Measurements from ENCODE around the gene USO1.
"Not testable (repeated sequence)": the region's sequence is repeated elsewhere in the genome, so short reads cannot be mapped to it uniquely, and the experiment has no call there.

USO1 gene

GRCh38 chr4:75718529-75718928 is 5.8 kb upstream of the USO1 start:
- no peak for TF ChIP-seq EZH2phosphoT487 (IDR thresholded peaks at IDR 0.05; ENCODE audit: low read depth)
- TF ChIP-seq, protein P1, sequence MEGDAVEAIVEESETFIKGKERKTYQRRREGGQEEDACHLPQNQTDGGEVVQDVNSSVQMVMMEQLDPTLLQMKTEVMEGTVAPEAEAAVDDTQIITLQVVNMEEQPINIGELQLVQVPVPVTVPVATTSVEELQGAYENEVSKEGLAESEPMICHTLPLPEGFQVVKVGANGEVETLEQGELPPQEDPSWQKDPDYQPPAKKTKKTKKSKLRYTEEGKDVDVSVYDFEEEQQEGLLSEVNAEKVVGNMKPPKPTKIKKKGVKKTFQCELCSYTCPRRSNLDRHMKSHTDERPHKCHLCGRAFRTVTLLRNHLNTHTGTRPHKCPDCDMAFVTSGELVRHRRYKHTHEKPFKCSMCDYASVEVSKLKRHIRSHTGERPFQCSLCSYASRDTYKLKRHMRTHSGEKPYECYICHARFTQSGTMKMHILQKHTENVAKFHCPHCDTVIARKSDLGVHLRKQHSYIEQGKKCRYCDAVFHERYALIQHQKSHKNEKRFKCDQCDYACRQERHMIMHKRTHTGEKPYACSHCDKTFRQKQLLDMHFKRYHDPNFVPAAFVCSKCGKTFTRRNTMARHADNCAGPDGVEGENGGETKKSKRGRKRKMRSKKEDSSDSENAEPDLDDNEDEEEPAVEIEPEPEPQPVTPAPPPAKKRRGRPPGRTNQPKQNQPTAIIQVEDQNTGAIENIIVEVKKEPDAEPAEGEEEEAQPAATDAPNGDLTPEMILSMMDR (IDR thresholded peaks at IDR 0.05; ENCODE audit: low read depth, low read length), result no peak
- Histone ChIP-seq H3K4me2 (ENCODE audit: low read length) (no peak overlapping the region), H3K79me2 (ENCODE audit: low read length) (peaks cover 10% of the 10 kb centered on the region), H3K27me3 (ENCODE audit: low read depth, low read length) (no peaks in the 10 kb centered on the region), H3K36me3 (replicated peaks; ENCODE audit: low read depth, low read length) (no peaks in the 10 kb centered on the region), H3K9me3 (ENCODE audit: insufficient read depth, low read length) (no peaks in the 10 kb centered on the region), H4K20me1 (ENCODE audit: insufficient read depth, low read length) (no peaks in the 10 kb centered on the region), H3K4me1 (ENCODE audit: low read length) (peaks cover 17% of the 10 kb centered on the region), H3K4me3 (ENCODE audit: low read length) (no peak overlapping the region), H3K27ac (ENCODE audit: low read length) (no peak overlapping the region), H2AFZ (ENCODE audit: low read depth, low read length) (no peak overlapping the region), H3K9ac (ENCODE audit: low read length) (no peak overlapping the region)

DNA sequence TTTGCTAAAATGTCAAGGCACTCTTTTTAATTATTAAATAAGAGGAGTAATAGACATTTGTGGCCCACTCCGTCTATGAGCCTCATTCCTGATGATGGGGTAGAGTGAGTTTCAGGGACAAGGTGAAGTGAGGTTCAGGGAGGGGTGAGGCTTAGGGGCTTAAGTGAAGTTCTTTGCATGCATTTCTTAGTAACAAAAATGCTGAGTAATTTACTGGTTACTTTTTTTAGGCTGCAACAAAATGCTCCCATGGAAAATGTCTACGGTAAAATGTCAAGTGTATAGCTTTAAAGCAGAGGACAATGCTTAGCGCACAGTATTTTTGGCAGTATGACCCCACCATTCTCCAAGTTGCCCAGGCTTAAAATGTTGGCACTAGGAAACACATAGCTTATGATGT is 2.0 kb upstream of the USO1 start:
- H3K79me2 ChIP-seq (ENCODE audit: low read length), result peaks cover 42% of the 10 kb centered on the region
- H3K27me3 ChIP-seq (ENCODE audit: low read depth, low read length), result no peaks in the 10 kb centered on the region
- no peak for TF ChIP-seq EZH2phosphoT487 (IDR thresholded peaks at IDR 0.05; ENCODE audit: low read depth)
- TF ChIP-seq, protein P1 (IDR thresholded peaks at IDR 0.05; ENCODE audit: low read depth, low read length), result no peak
- H3K4me1 ChIP-seq (ENCODE audit: low read length), result peaks cover 27% of the 10 kb centered on the region
- H3K27ac ChIP-seq (ENCODE audit: low read length), result no peak overlapping the region
- H3K9ac ChIP-seq (ENCODE audit: low read length), result no peak overlapping the region
- no peak overlapping the region for H3K4me2 ChIP-seq (ENCODE audit: low read length)
- no peak overlapping the region for H2AFZ ChIP-seq (ENCODE audit: low read depth, low read length)
- H4K20me1 ChIP-seq (ENCODE audit: insufficient read depth, low read length), result peaks cover 7% of the 10 kb centered on the region
- peaks cover 4% of the 10 kb centered on the region for H3K36me3 ChIP-seq (replicated peaks; ENCODE audit: low read depth, low read length)
- no peaks in the 10 kb centered on the region for H3K9me3 ChIP-seq (ENCODE audit: insufficient read depth, low read length)
- no peak overlapping the region for H3K4me3 ChIP-seq (ENCODE audit: low read length)

GRCh38 chr4:75723163-75724065 is 963 bp upstream of the USO1 start:
- H3K27ac ChIP-seq (ENCODE audit: low read length), result peak overlapping the region; percentile 82
- peaks cover 7% of the 10 kb centered on the region for H4K20me1 ChIP-seq (ENCODE audit: insufficient read depth, low read length)
- peak overlapping the region; percentile 83 for H3K9ac ChIP-seq (ENCODE audit: low read length)
- peaks cover 52% of the 10 kb centered on the region for H3K79me2 ChIP-seq (ENCODE audit: low read length)
- peak overlapping the region; percentile 86 for H3K4me3 ChIP-seq (ENCODE audit: low read length)
- peaks cover 4% of the 10 kb centered on the region for H3K36me3 ChIP-seq (replicated peaks; ENCODE audit: low read depth, low read length)
- H3K4me2 ChIP-seq (ENCODE audit: low read length), result peak overlapping the region; percentile 80
- H3K9me3 ChIP-seq (ENCODE audit: insufficient read depth, low read length), result no peaks in the 10 kb centered on the region
- peaks cover 32% of the 10 kb centered on the region for H3K4me1 ChIP-seq (ENCODE audit: low read length)
- peak overlapping the region; percentile 98 for H2AFZ ChIP-seq (ENCODE audit: low read depth, low read length)
- TF ChIP-seq, protein P1 (IDR thresholded peaks at IDR 0.05; ENCODE audit: low read depth, low read length), result no peak
- no peak for TF ChIP-seq EZH2phosphoT487 (IDR thresholded peaks at IDR 0.05; ENCODE audit: low read depth)
- H3K27me3 ChIP-seq (ENCODE audit: low read depth, low read length), result no peaks in the 10 kb centered on the region

- Histone ChIP-seq H3K27me3 (ENCODE audit: low read depth, low read length) (no peaks in the 10 kb centered on the region), H3K4me3 (ENCODE audit: low read length) (peak overlapping the region; percentile 86), H3K9ac (ENCODE audit: low read length) (peak overlapping the region; percentile 87), H2AFZ (ENCODE audit: low read depth, low read length) (peak overlapping the region; percentile 24; the same call in 1 of the 2 replicates), H3K4me1 (ENCODE audit: low read length) (peaks cover 29% of the 10 kb centered on the region), H3K79me2 (ENCODE audit: low read length) (peaks cover 69% of the 10 kb centered on the region), H3K27ac (ENCODE audit: low read length) (peak overlapping the region; percentile 58), H4K20me1 (ENCODE audit: insufficient read depth, low read length) (peaks cover 10% of the 10 kb centered on the region), H3K4me2 (ENCODE audit: low read length) (peak overlapping the region; percentile 68), H3K36me3 (replicated peaks; ENCODE audit: low read depth, low read length) (peaks cover 4% of the 10 kb centered on the region), H3K9me3 (ENCODE audit: insufficient read depth, low read length) (no peaks in the 10 kb centered on the region)
- no peak for TF ChIP-seq EZH2phosphoT487 (IDR thresholded peaks at IDR 0.05; ENCODE audit: low read depth)
- TF ChIP-seq, protein P1 (IDR thresholded peaks at IDR 0.05; ENCODE audit: low read depth, low read length), result no peak
Measured at GRCh38 chr4:75724867-75725724, 719 bp downstream of the USO1 start.

DNA sequence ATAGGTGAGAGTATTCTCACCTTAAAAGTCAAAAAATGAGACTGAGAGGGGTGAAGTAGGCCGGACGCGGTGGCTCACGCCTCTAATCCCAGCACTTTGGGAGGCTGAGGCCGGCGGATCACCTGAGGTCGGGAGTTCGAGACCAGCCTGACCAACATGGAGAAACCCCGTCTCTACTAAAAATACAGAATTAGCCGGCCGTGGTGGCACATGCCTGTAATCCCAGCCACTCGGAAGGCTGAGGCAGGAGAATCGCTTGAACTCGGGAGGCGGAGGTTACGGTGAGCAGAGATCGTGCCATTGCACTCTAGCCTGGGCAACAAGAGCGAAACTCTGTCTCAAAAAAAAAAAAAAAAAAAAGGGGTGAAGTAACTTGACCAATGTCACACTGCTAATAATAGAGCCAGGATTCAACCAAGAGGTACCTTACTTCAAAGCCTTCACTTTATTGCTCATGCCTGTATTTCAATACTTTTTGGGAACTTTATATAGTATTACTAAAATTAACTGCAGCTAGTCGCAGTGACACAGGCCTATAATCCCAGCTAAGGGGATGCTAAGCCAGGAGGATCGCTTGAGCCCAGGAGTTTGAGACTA is 1.7 kb downstream of the USO1 start:
- Histone ChIP-seq H3K4me3 (ENCODE audit: low read length) (peak overlapping the region; percentile 86), H3K4me1 (ENCODE audit: low read length) (peaks cover 29% of the 10 kb centered on the region), H4K20me1 (ENCODE audit: insufficient read depth, low read length) (peaks cover 13% of the 10 kb centered on the region), H3K9ac (ENCODE audit: low read length) (0 out of 2 replicates have a peak overlapping the region, but pooled peaks have one; percentile 87), H3K4me2 (ENCODE audit: low read length) (peak overlapping the region; percentile 68), H3K79me2 (ENCODE audit: low read length) (peaks cover 76% of the 10 kb centered on the region)
- H3K36me3 ChIP-seq (replicated peaks; ENCODE audit: low read depth, low read length); H2AFZ ChIP-seq (ENCODE audit: low read depth, low read length); H3K27me3 ChIP-seq (ENCODE audit: low read depth, low read length); H3K9me3 ChIP-seq (ENCODE audit: insufficient read depth, low read length); H3K27ac ChIP-seq (ENCODE audit: low read length): not testable (repeated sequence)
